Activated B cell treated with CpG ODN at 0.5 μM for 24 hours (primary cell): ENCODE data around the gene UBE3A. TPM values are rescaled to one million over a fixed set of nuclear protein-coding genes. Genes with fewer than 3 reads are reported as not detected.

ENCODE experiments used
- ATAC-seq: fragments of 200-7000 bp; cut with Tn5 transposase; one replicate; pipeline ENCODE4 v1.10.0; 2021; ENCODE audit warnings: low read depth, mild to moderate bottlenecking, moderate library complexity
- CTCF ChIA-PET: fragments of 350-600 bp; sonication (Branson Sonifier 250); formaldehyde crosslinking; loops from one replicate; lab custom pipeline; 2021; ENCODE audit warnings: antibody characterized with exemption; lab: Charles Lee
- POLR2A ChIA-PET: fragments of 350-600 bp; sonication (Branson Sonifier 250); formaldehyde crosslinking; loops from one replicate; lab custom pipeline; 2021; ENCODE audit warnings: antibody characterized with exemption; lab: Charles Lee
- DNase-seq: peaks from one replicate; pipeline ENCODE4 v3.0.0; 2022
- H3K27ac Mint-ChIP-seq: one replicate; pipeline ENCODE4 v1.8.0; 2020; ENCODE audit warnings: mixed read lengths
- H3K27me3 Mint-ChIP-seq: one replicate; pipeline ENCODE4 v1.8.0; 2021; ENCODE audit warnings: mixed read lengths
- H3K36me3 Mint-ChIP-seq: one replicate; pipeline ENCODE4 v1.8.0; 2021; ENCODE audit warnings: low read depth, mixed read lengths
- H3K4me1 Mint-ChIP-seq: one replicate; pipeline ENCODE4 v1.8.0; 2021; ENCODE audit warnings: mixed read lengths
- H3K4me3 Mint-ChIP-seq: one replicate; pipeline ENCODE4 v1.8.0; 2020; ENCODE audit warnings: mild to moderate bottlenecking, mixed read lengths
- H3K9me3 Mint-ChIP-seq: one replicate; pipeline ENCODE4 v1.8.0; 2020; ENCODE audit warnings: mixed read lengths
- intact Hi-C: fragments of 100-400 bp; cut with micrococcal nuclease; formaldehyde crosslinking; loops from one replicate; pipeline ENCODE4 v1.15.1; 2024
- total RNA-seq: library from RNA; stranded (reverse); gene quantifications from 2 replicates; pipeline ENCODE4 v1.2.3, GENCODE V29; 2022
- TF ChIP-seq, protein P1 (sequence below): fragments of 200-600 bp; IDR thresholded peaks from one replicate; pipeline ENCODE4 v1.8.0; 2022; ENCODE audit warnings: antibody characterized with exemption, mild to moderate bottlenecking

The UBE3A gene
- total RNA-seq, 1 donor from 2014 or later = 122 TPM

GRCh38 chr15:25426896-25427610 is 11.8 kb downstream of the UBE3A start:
- Mint-ChIP-seq H3K36me3 (peaks cover 6% of the 10 kb centered on the region), H3K9me3 (peaks cover under 1% of the 10 kb centered on the region), H3K27ac (no peak overlapping the region), H3K4me1 (peaks cover 60% of the 10 kb centered on the region), H3K4me3 (no peak overlapping the region), H3K27me3 (no peaks in the 10 kb centered on the region)
- POLR2A ChIA-PET = no interaction called here
- TF ChIP-seq, protein P1, sequence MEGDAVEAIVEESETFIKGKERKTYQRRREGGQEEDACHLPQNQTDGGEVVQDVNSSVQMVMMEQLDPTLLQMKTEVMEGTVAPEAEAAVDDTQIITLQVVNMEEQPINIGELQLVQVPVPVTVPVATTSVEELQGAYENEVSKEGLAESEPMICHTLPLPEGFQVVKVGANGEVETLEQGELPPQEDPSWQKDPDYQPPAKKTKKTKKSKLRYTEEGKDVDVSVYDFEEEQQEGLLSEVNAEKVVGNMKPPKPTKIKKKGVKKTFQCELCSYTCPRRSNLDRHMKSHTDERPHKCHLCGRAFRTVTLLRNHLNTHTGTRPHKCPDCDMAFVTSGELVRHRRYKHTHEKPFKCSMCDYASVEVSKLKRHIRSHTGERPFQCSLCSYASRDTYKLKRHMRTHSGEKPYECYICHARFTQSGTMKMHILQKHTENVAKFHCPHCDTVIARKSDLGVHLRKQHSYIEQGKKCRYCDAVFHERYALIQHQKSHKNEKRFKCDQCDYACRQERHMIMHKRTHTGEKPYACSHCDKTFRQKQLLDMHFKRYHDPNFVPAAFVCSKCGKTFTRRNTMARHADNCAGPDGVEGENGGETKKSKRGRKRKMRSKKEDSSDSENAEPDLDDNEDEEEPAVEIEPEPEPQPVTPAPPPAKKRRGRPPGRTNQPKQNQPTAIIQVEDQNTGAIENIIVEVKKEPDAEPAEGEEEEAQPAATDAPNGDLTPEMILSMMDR = no peak
- intact Hi-C loops = loop anchor here (1.0 kb wide), 1 partner anchor 8 kb away; no protein-coding TSS in a partner anchor
- CTCF ChIA-PET = no interaction called here
- DNase-seq (no peak), ATAC-seq (no peak)

DNA sequence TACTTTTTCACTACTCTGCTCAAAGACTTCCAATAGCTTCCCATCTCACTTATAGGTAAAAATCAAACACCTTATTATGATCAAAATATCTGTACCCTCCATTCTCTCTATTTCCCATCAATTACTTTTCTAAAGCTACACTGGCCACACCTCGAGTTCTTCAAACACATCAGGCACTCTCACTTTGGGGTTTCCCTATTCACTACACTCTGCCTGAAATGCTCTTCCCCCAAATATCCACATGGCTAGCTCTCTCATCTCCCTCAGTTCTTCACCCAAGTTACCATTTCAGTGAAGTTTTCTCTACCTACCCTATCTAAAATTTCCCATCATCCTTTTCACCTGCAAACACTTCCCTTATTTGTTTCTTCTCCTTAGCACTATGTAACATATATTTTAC is 14.8 kb downstream of the UBE3A start:
- intact Hi-C loops = no loop called here
- DNase-seq (no peak), ATAC-seq (no peak)
- Mint-ChIP-seq H3K36me3 (peaks cover 29% of the 10 kb centered on the region), H3K4me3 (no peak overlapping the region), H3K9me3 (peaks cover 3% of the 10 kb centered on the region), H3K4me1 (peaks cover 56% of the 10 kb centered on the region), H3K27me3 (no peaks in the 10 kb centered on the region), H3K27ac (no peak overlapping the region)
- TF ChIP-seq, protein P1 = no peak
- ChIA-PET CTCF (no interaction called here), POLR2A (interaction anchor here (1.0 kb wide), 1 partner anchor 15 kb away, joined by 3 read pairs; the partner anchor contains the start of gene UBE3A)

DNA sequence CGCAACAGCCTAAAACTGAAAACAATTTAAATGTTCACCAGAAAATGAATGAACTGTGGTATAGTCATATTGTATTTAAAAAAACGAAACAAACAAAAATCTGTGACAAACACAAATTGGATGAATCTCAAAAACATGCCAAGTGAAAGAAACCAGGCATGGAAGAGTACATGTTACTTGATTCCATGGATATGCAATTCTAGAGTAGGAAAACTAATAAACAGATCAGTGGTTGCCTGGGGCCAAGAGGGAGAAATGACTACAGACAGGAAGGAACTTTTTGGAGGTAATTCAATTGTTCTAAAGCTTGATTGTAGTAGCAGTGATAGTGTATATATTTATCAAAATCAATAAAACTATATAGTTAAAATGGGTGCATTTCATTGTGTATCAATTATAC is 16.8 kb downstream of the UBE3A start:
- Mint-ChIP-seq H3K4me1 (peaks cover 62% of the 10 kb centered on the region), H3K9me3 (peaks cover 13% of the 10 kb centered on the region), H3K27ac (no peak overlapping the region), H3K27me3 (no peaks in the 10 kb centered on the region), H3K36me3 (peaks cover 40% of the 10 kb centered on the region), H3K4me3 (no peak overlapping the region)
- intact Hi-C loops = no loop called here
- TF ChIP-seq, protein P1 = no peak
- no peak for ATAC-seq
- ChIA-PET POLR2A (no interaction called here), CTCF (no interaction called here)
- no peak for DNase-seq

DNA sequence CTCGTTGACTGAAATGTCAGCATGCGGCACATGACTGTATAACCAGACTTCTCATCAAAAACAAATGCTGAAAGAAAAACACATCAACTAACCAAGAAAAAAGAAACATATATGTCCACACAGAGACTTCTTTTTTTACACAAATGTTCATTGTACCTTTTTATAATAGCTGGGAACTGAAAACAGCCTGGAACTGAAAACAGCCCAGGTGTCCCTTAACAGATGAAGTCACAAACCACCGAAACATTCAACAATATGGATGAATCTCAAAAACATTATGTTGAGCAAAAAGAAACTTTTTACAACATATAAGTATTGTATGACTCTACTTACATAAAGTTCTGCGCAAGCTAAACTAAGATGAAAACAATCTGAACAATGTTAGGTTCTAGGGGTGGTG is 20.6 kb downstream of the UBE3A start:
- no peak for DNase-seq
- Mint-ChIP-seq H3K4me3 (no peak overlapping the region), H3K27ac (no peak overlapping the region), H3K9me3 (peaks cover 13% of the 10 kb centered on the region), H3K27me3 (no peaks in the 10 kb centered on the region), H3K4me1 (peaks cover 70% of the 10 kb centered on the region), H3K36me3 (peaks cover 42% of the 10 kb centered on the region)
- CTCF ChIA-PET = no interaction called here
- ATAC-seq = no peak
- TF ChIP-seq, protein P1 = no peak
- intact Hi-C loops = no loop called here
- POLR2A ChIA-PET = no interaction called here

DNA sequence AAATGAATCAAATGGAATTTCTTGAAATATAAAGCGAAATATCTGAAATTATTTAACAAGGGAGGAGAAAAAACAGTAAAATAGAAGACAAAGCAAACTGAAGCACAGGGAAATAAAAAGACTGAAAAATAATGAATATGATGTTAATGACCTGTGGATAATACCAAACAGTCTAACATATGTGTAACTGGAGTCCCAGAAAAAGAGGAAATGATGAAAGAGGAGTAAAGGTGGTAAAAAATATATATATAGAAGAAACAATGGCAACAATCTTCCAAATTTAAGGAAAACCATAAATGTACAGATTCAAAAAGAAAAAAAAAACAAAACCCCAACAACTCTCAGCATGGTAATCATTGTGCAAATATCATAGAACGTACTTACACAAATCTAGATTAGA is 21.2 kb downstream of the UBE3A start:
- intact Hi-C loops = loop anchor here (2.0 kb wide), 1 partner anchor 13 kb away; no protein-coding TSS in a partner anchor
- ChIA-PET POLR2A (interaction anchor here (1.2 kb wide), 1 partner anchor 21 kb away, joined by 3 read pairs; no protein-coding TSS in a partner anchor), CTCF (no interaction called here)
- peaks cover 42% of the 10 kb centered on the region for H3K36me3 Mint-ChIP-seq
- H3K4me3 Mint-ChIP-seq = no peak overlapping the region
- peaks cover 72% of the 10 kb centered on the region for H3K4me1 Mint-ChIP-seq
- no peak overlapping the region for H3K27ac Mint-ChIP-seq
- H3K9me3 Mint-ChIP-seq = peaks cover 13% of the 10 kb centered on the region
- TF ChIP-seq, protein P1 = no peak
- no peaks in the 10 kb centered on the region for H3K27me3 Mint-ChIP-seq
- ATAC-seq = no peak
- no peak for DNase-seq
